B cell (primary cell): ENCODE results near the gene COL28A1.

Experiments used
- CTCF ChIP-seq: fragments of 200-600 bp; IDR thresholded peaks from one replicate; pipeline ENCODE4 v1.8.0; 2022; ENCODE audit warnings: antibody characterized with exemption, mild to moderate bottlenecking
- EZH2 ChIP-seq: IDR thresholded peaks from 2 replicates; pipeline ENCODE4 v1.6.1; 2012; ENCODE audit warnings: borderline replicate concordance, low read depth, mild to moderate bottlenecking, moderate library complexity, low read length; ENCODE audit not compliant: insufficient read depth, poor library complexity, severe bottlenecking

- TF ChIP-seq CTCF, result no peak
- no peak for TF ChIP-seq EZH2
These were observed 106.9 kb downstream of the COL28A1 start for GRCh38 chr7:7428806-7429205.
